ENCODE data around the gene MCM7.

Gene MCM7

DNA sequence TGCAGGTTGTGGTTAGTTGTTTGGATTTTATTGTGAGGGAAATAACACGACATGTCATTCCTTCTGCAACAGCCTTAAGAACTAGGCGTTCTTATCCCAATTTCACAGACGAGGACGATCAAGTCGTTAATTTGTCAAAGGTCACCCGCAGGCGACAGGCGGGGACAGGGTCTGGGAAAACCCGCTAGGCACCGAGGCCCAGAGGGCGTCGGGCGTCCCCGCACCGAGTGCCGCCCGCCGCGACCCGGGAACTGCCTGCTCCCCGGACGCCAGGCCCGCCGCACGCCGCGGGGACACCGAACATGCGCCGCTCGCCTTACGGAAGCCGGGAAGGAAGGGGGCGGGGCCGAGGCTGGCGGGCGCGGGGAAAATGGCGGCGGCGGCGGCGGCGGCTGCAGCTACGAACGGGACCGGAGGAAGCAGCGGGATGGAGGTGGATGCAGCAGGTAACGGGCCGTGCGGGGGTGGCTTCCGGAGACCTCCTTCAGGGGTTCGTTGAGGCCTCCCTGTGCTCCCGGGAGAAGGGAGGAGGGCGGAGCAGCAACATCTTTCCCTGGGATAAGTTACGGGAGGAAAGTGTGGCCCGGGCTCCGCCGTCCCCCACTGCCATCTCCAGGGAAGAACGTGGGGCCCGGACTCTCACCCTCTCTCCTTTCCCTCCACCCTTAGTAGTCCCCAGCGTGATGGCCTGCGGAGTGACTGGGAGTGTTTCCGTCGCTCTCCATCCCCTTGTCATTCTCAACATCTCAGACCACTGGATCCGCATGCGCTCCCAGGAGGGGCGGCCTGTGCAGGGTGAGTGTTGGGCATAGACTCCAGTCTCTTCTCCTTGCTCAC, 12.4 kb downstream of the MCM7 start, which contains the start of gene COPS6:
Gene COPS6, plus strand, starts transcription at position 349 of the 837 bp plus-strand sequence. Its CDS starts 22 bp downstream, at position 371.
- peaks cover 40% of the 10 kb centered on the region for H3K36me3 Mint-ChIP-seq (ENCODE audit: insufficient read depth)
- peak within 1 kb of the TSS; percentile 78 for H3K27ac Mint-ChIP-seq (ENCODE audit: low read depth)
- H3K27me3 Mint-ChIP-seq: no peaks in the 10 kb centered on the region
- no peaks in the 10 kb centered on the region for H3K9me3 Mint-ChIP-seq
- DNase-seq (ENCODE audit: low spot score in 2 of 2): peak; percentile 76 to 80
- H3K4me1 Mint-ChIP-seq: peaks cover 9% of the 10 kb centered on the region
- peak; percentile 72 for ATAC-seq (replicated peaks; ENCODE audit: extremely low read depth, poor library complexity, severe bottlenecking)
- peak within 1 kb of the TSS; percentile 84 for H3K4me3 Mint-ChIP-seq

DNA sequence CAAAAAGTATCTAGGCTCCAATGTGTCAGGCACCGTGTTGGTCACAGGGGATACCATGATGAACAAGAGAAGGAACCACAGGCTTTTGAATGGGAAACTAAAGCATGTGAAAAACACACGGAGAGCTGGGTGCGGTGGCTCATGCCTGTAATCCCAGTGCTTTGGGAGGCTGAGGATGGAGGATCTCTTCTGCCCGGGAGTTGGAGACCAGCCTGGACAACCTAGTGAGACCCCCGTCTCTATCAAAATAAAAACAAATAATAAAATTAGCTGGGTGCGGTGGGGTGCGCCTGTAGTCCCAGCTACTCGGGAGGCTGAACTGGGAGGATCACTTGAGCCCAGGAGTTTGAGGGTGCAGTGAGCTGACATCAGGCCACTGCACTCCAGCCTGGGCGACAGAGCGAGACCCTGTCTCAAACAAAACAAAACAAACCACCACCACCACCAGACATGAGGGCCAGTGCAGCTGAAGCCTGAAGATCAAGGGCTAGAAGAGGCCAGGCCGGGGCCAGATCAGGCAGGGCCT, 13.0 kb downstream of the MCM7 start:
- DNase-seq (ENCODE audit: low spot score in 2 of 2) (no peak), ATAC-seq (replicated peaks; ENCODE audit: extremely low read depth, poor library complexity, severe bottlenecking) (no peak)
- H3K9me3 Mint-ChIP-seq: no peaks in the 10 kb centered on the region
- no peaks in the 10 kb centered on the region for H3K27me3 Mint-ChIP-seq
- H3K4me1 Mint-ChIP-seq: peaks cover 9% of the 10 kb centered on the region
- H3K36me3 Mint-ChIP-seq (ENCODE audit: insufficient read depth): peaks cover 34% of the 10 kb centered on the region
- H3K4me3 Mint-ChIP-seq: peak overlapping the region; percentile 84
- peak overlapping the region; percentile 78 for H3K27ac Mint-ChIP-seq (ENCODE audit: low read depth)

DNA sequence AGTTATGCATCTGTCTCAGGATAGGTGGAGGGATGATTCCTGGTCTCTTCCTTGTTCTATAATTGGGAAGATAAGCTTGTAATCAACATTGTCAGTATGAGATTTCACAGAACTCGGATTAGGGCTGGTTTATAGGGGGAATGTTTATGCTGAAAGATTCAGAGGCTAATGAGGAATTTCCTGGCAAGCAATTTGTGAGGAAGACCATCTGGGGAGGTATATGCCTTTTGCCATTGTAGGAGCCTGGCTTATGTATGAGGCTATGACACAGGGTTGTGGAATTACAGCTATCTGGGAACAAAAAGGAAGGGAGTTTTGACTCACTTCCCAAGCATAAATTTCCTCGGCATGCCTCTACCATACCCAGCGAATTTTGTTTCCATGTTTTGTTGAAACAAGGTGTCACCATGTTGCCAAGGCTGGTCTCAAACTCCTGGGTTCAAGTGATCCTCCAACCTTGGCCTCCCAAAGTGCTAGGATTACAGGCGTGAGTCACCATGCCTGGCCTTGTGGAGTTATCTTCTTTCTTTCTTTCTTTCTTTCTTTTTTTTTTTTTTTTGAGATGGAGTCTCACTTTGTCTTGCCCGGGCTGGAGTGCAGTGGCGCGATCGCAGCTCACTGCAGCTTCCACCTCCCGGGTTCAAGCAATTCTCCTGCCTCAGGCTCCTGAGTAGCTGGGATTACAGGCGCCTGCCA, 14.0 kb downstream of the MCM7 start:
- DNase-seq (ENCODE audit: low spot score in 2 of 2) (no peak), ATAC-seq (replicated peaks; ENCODE audit: extremely low read depth, poor library complexity, severe bottlenecking) (no peak)
- no peak overlapping the region for H3K27ac Mint-ChIP-seq (ENCODE audit: low read depth)
- peaks cover 19% of the 10 kb centered on the region for H3K4me1 Mint-ChIP-seq
- no peak overlapping the region for H3K4me3 Mint-ChIP-seq
- peaks cover 29% of the 10 kb centered on the region for H3K36me3 Mint-ChIP-seq (ENCODE audit: insufficient read depth)
- H3K27me3 Mint-ChIP-seq: no peaks in the 10 kb centered on the region
- H3K9me3 Mint-ChIP-seq: no peaks in the 10 kb centered on the region

DNA sequence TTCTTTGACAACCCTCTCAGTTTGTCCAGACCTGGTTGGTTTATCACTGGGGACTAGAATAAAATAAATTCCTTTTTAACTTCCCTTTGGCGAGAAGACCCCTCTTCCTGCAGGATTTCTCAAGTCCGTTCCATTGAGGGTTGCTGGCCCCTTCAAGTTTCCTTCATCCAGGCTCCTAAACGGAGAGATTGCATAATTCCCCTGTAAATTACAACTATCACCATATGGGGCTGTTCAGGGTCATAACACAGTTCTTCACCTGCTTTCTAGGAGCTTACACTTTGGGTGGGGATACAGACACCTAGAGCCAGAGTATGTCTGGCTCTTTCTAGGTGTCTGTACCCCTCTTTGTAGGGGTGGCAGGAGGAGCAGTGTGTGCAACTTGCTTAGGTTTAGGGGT, 15.7 kb downstream of the MCM7 start:
- DNase-seq (ENCODE audit: low spot score in 2 of 2): no peak
- Mint-ChIP-seq H3K27me3 (no peaks in the 10 kb centered on the region), H3K9me3 (no peaks in the 10 kb centered on the region), H3K4me1 (peaks cover 31% of the 10 kb centered on the region), H3K27ac (ENCODE audit: low read depth) (no peak overlapping the region), H3K4me3 (no peak overlapping the region), H3K36me3 (ENCODE audit: insufficient read depth) (peaks cover 23% of the 10 kb centered on the region)
- no peak for ATAC-seq (replicated peaks; ENCODE audit: extremely low read depth, poor library complexity, severe bottlenecking)

DNA sequence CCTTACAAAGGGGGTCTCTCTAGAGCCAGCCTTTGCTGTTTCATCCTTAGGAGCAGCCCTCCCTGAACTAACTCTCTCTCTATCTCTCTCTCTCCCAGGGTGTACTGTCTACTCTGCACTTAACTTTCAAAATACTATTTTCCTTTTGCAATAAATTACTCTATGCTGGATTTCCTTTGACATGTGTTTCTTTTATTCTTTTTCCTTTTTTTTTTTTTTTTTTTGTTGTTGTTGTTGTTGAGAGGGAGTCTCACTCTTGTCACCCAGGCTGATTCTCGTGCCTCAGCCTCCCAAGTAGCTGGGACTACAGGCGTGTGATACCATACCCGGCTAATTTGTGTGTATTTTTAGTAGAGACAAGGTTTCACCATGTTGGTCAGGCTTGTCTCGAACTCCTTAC, 18.2 kb downstream of the MCM7 start:
- Mint-ChIP-seq H3K9me3 (no peaks in the 10 kb centered on the region), H3K4me1 (peaks cover 34% of the 10 kb centered on the region), H3K27me3 (no peaks in the 10 kb centered on the region), H3K4me3 (peak overlapping the region; percentile 84), H3K27ac (ENCODE audit: low read depth) (peak overlapping the region; percentile 90), H3K36me3 (ENCODE audit: insufficient read depth) (peaks cover 22% of the 10 kb centered on the region)
- ATAC-seq (replicated peaks; ENCODE audit: extremely low read depth, poor library complexity, severe bottlenecking) (no peak), DNase-seq (ENCODE audit: low spot score in 2 of 2) (no peak)

DNA sequence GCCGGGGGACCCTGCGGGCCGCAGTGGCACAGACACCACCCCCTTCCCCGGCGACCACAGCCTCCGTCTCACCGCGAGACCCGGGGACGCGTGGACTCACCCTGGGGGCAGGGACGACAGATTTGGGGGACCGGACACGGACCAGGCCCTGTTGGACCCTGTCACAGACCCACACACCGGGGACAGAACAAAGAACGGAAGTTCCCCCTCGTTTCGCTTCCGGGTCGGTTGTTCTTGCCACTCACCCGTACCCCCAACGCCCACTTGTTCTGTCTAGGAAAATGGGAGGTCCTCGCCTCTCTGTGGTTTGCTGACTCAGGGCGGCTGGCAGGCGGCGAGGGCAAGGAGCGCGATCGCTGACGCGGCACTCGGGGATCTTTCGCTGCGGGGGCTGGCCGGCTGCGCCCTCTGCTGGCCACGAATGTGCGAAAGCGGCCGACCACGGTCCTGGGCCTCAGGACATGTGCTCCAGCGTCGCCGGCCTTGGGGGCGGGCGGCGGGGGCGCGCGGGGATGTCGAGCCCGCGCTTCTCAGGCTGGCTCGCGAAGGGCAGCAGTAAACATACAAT, 19.6 kb downstream of the MCM7 start, which contains the start of gene ZNF3:
Gene ZNF3, minus strand, starts transcription at position 189 of the 568 bp plus-strand sequence. CDS start 4,366 bp downstream, outside the sequence.
- Mint-ChIP-seq H3K4me1 (peaks cover 34% of the 10 kb centered on the region), H3K27ac (ENCODE audit: low read depth) (peak within 1 kb of the TSS; percentile 90), H3K36me3 (ENCODE audit: insufficient read depth) (peaks cover 27% of the 10 kb centered on the region), H3K9me3 (no peaks in the 10 kb centered on the region), H3K4me3 (peak within 1 kb of the TSS; percentile 84), H3K27me3 (no peaks in the 10 kb centered on the region)
- DNase-seq (ENCODE audit: low spot score in 2 of 2) (peak; percentile 93 to 98), ATAC-seq (replicated peaks; ENCODE audit: extremely low read depth, poor library complexity, severe bottlenecking) (peak; percentile 89)

DNA sequence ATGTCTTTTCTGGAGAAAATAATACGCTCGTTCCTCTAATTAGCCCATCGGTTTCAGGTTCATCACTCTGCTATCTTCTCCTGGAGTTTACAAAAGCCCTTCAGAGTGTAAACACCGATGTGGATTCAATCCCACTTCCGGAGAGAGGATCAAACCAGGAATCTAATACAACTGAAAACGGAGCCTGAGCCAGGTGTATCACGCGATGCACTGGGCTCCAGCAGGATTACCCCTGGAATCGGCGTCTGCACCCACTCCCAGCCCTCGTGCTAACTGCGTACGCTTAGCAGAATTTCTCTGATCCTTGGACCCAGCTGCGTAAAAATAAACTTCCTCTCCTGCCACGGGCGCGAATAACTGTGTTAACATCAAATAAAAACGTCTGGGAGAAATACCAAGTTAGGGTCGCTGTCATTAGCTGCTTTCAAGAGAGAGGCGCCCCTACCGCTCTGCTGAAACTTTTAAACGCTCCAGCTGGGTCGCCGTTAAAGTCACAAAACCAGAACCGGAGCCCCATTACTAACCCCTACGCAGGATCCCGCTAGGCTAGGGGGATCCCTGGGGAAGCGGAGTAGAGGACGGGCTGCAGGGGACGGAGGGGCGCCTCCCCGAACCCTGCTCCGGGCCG, 20.2 kb downstream of the MCM7 start:
- H3K36me3 Mint-ChIP-seq (ENCODE audit: insufficient read depth): peaks cover 31% of the 10 kb centered on the region
- ATAC-seq (replicated peaks; ENCODE audit: extremely low read depth, poor library complexity, severe bottlenecking): no peak

DNA sequence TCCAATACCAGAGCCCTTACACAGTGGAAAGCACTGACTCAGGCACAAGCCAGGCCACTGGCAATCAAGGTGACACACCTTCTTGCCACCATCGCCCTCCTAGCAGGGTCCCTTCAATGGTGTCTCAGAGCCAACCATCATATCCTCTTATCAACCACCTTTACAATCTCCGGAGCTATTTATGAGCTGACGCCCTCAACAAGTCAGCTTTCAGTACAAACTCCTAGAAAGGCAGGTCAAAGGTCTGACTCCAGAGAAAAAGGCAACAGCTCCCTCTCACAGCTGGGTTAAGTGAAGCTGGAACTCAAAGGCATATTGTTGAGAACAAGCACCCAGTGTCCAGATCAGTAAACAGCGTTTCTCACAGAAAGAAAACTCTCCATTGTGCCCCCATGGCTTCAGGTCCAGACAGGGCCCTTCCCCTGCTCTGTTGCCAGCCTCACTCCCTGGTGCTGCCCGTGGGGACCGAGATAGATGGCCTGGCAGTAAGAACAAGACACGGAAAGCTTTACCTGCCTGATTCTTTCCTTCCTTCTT, 22.1 kb downstream of the MCM7 start:
- Mint-ChIP-seq H3K4me3 (no peak overlapping the region), H3K4me1 (peaks cover 41% of the 10 kb centered on the region), H3K27ac (ENCODE audit: low read depth) (no peak overlapping the region), H3K9me3 (no peaks in the 10 kb centered on the region), H3K36me3 (ENCODE audit: insufficient read depth) (peaks cover 46% of the 10 kb centered on the region), H3K27me3 (no peaks in the 10 kb centered on the region)
- ATAC-seq (replicated peaks; ENCODE audit: extremely low read depth, poor library complexity, severe bottlenecking): no peak
- no peak for DNase-seq (ENCODE audit: low spot score in 2 of 2)

More for the DNA sequence above, 20.2 kb downstream of the MCM7 start:
- Mint-ChIP-seq H3K4me1 (peaks cover 36% of the 10 kb centered on the region), H3K27me3 (no peaks in the 10 kb centered on the region), H3K27ac (ENCODE audit: low read depth) (peak overlapping the region; percentile 90), H3K9me3 (no peaks in the 10 kb centered on the region), H3K4me3 (peak overlapping the region; percentile 84)
- DNase-seq (ENCODE audit: low spot score in 2 of 2): no peak

DNA sequence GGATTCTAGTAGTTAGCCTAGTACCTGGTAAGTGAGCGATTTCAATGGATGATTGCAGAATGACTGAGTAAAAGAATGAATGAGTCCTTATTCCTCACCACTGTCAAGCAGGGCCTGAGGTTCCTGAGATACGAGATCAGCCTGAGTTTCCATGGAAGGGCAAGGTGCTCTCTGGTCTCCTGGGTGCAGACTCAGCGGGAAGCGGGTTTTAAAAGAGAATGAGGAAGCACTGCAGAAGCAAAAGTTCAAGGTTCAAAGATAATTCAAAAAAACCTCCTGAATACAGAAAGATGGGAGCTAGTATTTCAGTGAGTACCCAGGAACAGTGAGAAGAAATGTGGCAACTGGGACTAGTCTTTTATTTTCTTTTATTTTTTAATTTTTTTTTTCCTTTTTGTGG, 24.0 kb downstream of the MCM7 start:
- DNase-seq (ENCODE audit: low spot score in 2 of 2): no peak
- Mint-ChIP-seq H3K27me3 (no peaks in the 10 kb centered on the region), H3K4me1 (peaks cover 31% of the 10 kb centered on the region), H3K27ac (ENCODE audit: low read depth) (no peak overlapping the region), H3K4me3 (no peak overlapping the region), H3K36me3 (ENCODE audit: insufficient read depth) (peaks cover 57% of the 10 kb centered on the region), H3K9me3 (peaks cover 4% of the 10 kb centered on the region)
- ATAC-seq (replicated peaks; ENCODE audit: extremely low read depth, poor library complexity, severe bottlenecking): no peak

DNA sequence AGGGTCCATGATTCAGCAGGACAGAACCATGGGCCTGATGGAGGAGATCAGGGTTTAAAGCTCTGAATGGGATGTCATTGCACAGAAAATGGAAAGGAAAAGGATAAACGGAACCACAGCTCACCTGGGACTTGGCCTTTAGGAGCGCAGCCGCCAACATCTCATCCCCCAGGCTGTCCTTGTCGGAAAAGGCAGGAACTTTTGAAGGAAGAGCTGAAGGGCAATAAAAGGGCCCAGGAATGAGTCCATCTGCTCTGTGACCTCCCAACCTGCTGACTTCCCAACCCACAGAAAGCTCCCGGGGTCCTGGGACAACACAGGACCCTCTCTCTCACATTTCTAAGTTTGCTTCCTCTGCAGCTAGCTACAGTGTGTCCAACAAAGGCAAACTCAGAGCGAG, 25.8 kb downstream of the MCM7 start:
- Mint-ChIP-seq H3K9me3 (peaks cover 16% of the 10 kb centered on the region), H3K36me3 (ENCODE audit: insufficient read depth) (peaks cover 66% of the 10 kb centered on the region), H3K27me3 (no peaks in the 10 kb centered on the region), H3K4me1 (peaks cover 18% of the 10 kb centered on the region), H3K4me3 (no peak overlapping the region), H3K27ac (ENCODE audit: low read depth) (no peak overlapping the region)
- DNase-seq (ENCODE audit: low spot score in 2 of 2) (no peak), ATAC-seq (replicated peaks; ENCODE audit: extremely low read depth, poor library complexity, severe bottlenecking) (no peak)

DNA sequence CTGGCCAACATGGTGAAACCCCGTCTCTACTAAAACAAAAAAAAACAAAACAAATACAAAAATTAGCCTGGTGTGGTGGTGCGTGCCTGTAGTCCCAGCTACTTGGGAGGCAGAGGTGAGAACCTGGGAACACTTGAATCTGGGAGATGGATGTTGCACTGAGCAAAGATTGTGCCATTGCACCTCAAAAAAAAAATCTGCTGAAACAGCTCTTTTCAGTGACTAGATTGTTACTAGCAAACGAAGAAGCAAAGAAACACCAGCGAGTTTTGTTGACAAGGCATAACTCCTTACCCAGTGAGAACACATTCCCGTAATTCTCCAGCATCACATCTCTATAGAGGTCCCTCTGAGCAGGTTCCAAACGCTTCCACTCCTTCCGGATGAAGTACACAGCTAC, 26.4 kb downstream of the MCM7 start:
- ATAC-seq (replicated peaks; ENCODE audit: extremely low read depth, poor library complexity, severe bottlenecking): no peak
- H3K4me1 Mint-ChIP-seq: peaks cover 13% of the 10 kb centered on the region
- peaks cover 68% of the 10 kb centered on the region for H3K36me3 Mint-ChIP-seq (ENCODE audit: insufficient read depth)
- H3K9me3 Mint-ChIP-seq: peaks cover 16% of the 10 kb centered on the region
- no peaks in the 10 kb centered on the region for H3K27me3 Mint-ChIP-seq
- no peak for DNase-seq (ENCODE audit: low spot score in 2 of 2)
- H3K4me3 Mint-ChIP-seq: no peak overlapping the region
- no peak overlapping the region for H3K27ac Mint-ChIP-seq (ENCODE audit: low read depth)

DNA sequence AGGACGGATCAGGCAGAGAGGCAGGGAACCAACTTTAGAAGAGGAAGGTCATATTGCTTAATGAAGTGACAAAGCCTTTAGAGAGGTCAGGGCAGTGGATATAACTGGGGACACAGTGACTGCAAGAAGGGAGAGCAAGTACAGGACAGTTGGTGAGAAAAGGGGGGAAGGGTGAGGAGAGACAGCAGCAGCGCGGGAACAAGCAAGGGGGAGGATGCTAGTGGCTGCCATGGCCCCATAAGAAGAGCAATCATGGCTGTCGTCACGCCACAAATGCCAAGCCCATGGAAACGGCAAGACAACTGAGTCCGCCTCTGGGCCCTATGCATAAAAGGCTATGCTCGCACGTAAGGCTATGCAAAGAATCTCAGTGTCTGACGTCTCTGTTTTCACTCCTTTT, 28.7 kb downstream of the MCM7 start:
- H3K4me1 Mint-ChIP-seq: peaks cover 7% of the 10 kb centered on the region
- ATAC-seq (replicated peaks; ENCODE audit: extremely low read depth, poor library complexity, severe bottlenecking): no peak
- peaks cover 16% of the 10 kb centered on the region for H3K9me3 Mint-ChIP-seq
- no peak overlapping the region for H3K27ac Mint-ChIP-seq (ENCODE audit: low read depth)
- H3K4me3 Mint-ChIP-seq: no peak overlapping the region
- DNase-seq (ENCODE audit: low spot score in 2 of 2): no peak
- H3K27me3 Mint-ChIP-seq: no peaks in the 10 kb centered on the region
- H3K36me3 Mint-ChIP-seq (ENCODE audit: insufficient read depth): peaks cover 56% of the 10 kb centered on the region

Measured in central memory CD8-positive, alpha-beta T cell (primary cell).